GM18499 (cell line): ENCODE measurements around the gene TXNDC15.
"Not testable (repeated sequence)": the region's sequence is repeated elsewhere in the genome, so short reads cannot be mapped to it uniquely, and the experiment has no call there.

Source experiments
- ATAC-seq: cut with Tn5 transposase; IDR thresholded peaks from one replicate; pipeline ENCODE4 v1.9.1; 2021; ENCODE audit warnings: moderate number of reproducible peaks; ENCODE audit not compliant: insufficient read depth, unreplicated experiment

The TXNDC15 gene

GRCh38 chr5:134877159-134877558, 3.0 kb downstream of the TXNDC15 start:
- ATAC-seq: no peak

GRCh38 chr5:134878403-134878802, 4.2 kb downstream of the TXNDC15 start:
- ATAC-seq: no peak

- ATAC-seq: no peak
Measured at GRCh38 chr5:134879456-134879855, 5.3 kb downstream of the TXNDC15 start.

GRCh38 chr5:134880937-134881336, 6.8 kb downstream of the TXNDC15 start:
- ATAC-seq: not testable (repeated sequence)

- not testable (repeated sequence) for ATAC-seq
Measured at GRCh38 chr5:134881711-134882110, 7.5 kb downstream of the TXNDC15 start.

- ATAC-seq: no peak
Measured at GRCh38 chr5:134887593-134888159, 13.5 kb downstream of the TXNDC15 start.

- no peak for ATAC-seq
Measured at GRCh38 chr5:134889335-134889734, 15.2 kb downstream of the TXNDC15 start.

GRCh38 chr5:134891473-134891872, 17.3 kb downstream of the TXNDC15 start:
- no peak for ATAC-seq

GRCh38 chr5:134892282-134892681, 18.1 kb downstream of the TXNDC15 start:
- no peak for ATAC-seq

- ATAC-seq: no peak
Measured at GRCh38 chr5:134892926-134893325, 18.8 kb downstream of the TXNDC15 start.

- no peak for ATAC-seq
Measured at GRCh38 chr5:134893748-134894505, 19.8 kb downstream of the TXNDC15 start.

GRCh38 chr5:134902071-134902801, 28.1 kb downstream of the TXNDC15 start:
- ATAC-seq: no peak

- ATAC-seq: peak; percentile 38
Measured at GRCh38 chr5:134904610-134905245, 30.6 kb downstream of the TXNDC15 start, which contains the start of gene PCBD2. TSS of gene PCBD2 (plus strand) at chr5:134905131. CDS start at chr5:134905140, 9 bp downstream.

GRCh38 chr5:134905246-134905996, 31.2 kb downstream of the TXNDC15 start:
- peak; percentile 9 for ATAC-seq

GRCh38 chr5:134906811-134907210, 32.6 kb downstream of the TXNDC15 start:
- ATAC-seq: no peak

- not testable (repeated sequence) for ATAC-seq
Measured at GRCh38 chr5:134910752-134911151, 36.6 kb downstream of the TXNDC15 start.

- no peak for ATAC-seq
Measured at GRCh38 chr5:134911285-134912206, 37.4 kb downstream of the TXNDC15 start.

GRCh38 chr5:134913254-134913653, 39.1 kb downstream of the TXNDC15 start:
- no peak for ATAC-seq

- ATAC-seq: no peak
Measured at GRCh38 chr5:134913795-134914194, 39.6 kb downstream of the TXNDC15 start.
